NCI-H187 (cell line): Measurements from ENCODE around the gene HOMER2.
"Not testable (repeated sequence)": the region's sequence is repeated elsewhere in the genome, so short reads cannot be mapped to it uniquely, and the experiment has no call there.

Experiments
- DNase-seq, 2 experiments: peaks; one replicate each; lab custom pipeline; 2025; lab: John Stamatoyannopoulos, UW

The HOMER2 gene

GRCh38 chr15:82964890-82965289 lies 12.4 kb upstream of the HOMER2 start:
- DNase-seq, result no peak

DNA sequence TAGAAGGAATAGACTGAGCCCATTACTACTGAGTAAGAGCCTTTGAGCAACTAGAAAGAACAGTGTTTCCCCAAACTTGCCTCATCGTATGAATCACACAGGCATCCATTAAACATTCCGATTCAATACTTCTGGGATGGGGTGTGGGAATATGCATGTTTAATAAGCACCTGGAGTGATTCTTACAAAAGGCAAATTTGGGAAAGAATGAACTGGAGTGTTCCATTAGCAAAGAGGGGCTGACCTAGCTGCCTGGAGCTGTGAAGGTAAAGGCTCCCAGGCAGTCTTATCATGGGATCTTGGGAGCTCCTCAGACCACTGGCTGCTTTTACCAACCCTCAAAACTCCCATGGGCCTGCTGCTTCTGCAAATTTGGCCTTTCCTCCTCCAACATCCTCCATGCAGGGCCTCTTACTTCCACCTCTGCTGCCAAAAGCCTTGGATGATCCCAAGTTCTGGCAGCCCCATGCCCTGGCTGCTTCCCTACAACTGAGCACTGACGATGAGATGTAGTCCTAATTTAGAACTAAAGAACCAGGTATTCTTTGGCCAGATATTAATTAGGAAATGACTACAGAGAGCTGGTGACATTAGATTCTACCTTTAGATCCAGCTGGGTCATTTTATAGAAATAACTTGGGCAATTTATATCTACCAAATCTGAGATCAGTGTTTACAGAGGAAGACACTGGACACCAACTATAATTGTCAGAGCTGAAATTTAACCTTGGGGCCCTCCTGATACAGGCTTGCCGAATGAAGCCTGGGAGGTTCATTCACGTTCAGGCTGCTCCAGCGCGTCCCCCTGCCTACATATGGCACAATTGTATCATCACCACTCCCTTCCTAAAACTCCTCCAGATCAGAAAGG lies 11.2 kb upstream of the HOMER2 start:
- no peak for DNase-seq

- no peak for DNase-seq
Measured at GRCh38 chr15:82960766-82961165, 8.2 kb upstream of the HOMER2 start.

DNA sequence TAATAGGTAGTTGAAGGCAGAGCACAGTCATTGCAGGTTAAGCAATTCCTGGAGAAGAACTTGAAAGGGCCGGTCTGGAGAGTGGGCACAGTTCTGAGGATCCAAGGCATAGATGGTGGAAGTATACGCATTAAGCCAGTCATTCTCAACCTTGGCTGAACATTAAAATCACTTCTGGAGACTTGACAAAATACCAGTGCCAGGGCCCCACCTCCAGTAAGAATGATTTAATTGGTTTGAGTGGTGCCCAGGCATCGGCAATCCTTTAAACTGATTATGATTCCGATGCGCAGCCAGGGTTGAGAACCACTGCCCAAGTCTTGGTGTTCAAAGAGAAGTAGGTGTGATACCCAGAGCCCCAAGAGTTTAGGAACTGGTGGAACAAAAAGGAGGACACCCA lies 6.9 kb upstream of the HOMER2 start:
- DNase-seq, result no peak

DNA sequence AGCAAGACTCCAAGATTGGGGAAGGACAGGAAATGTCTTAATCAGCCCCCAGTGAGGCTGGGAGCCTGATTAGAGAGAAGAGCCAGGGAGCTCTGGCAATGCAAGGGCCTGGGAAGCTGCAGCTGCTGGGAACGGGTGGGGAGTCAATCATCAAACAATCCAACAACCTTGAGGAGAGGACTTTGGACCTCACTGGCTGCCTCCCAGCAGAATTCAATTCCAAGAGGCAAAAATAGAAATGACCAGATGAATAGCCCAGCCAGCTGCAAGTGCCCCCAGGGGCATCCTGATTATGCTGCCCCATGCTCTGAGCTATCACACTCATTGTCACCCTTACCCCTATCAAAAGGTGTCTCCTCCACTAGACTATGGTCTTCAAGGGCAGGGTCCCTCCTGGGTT lies 6.1 kb upstream of the HOMER2 start:
- no peak for DNase-seq

DNA sequence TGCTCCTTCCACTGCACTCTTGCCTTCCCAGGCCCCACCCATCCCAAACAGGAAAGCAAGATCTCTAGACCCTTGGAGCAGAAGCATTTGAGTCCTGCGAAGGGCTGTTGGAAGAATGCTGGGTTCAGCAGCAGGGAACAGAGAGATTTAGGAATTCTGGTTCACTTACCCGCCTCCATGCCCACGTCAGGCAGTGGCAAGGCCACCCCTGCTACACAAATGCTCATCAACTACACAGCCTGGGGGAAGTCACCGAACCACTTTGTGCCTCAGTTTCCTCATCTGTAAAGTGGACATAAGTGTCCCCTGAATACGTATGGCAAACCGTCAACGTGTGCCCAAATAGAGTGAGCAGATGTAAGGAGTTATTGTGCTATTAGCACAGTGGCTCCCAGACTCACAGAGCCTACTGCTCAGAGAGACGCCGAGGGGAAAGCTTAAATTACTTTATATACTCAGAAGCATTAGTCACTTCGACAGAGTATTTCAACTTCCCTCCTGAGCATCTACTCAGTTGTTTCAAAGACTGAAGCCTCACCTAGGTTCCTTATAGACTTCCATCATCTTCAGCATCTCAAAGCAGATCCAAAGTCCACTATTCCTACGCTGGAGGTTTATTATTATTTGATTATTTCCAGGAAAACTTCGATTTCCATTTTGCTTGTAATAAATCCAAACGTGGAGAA lies 905 bp downstream of the HOMER2 start:
- DNase-seq, result no peak

- DNase-seq, result no peak
Measured at GRCh38 chr15:82950746-82951370, 1.7 kb downstream of the HOMER2 start.

DNA sequence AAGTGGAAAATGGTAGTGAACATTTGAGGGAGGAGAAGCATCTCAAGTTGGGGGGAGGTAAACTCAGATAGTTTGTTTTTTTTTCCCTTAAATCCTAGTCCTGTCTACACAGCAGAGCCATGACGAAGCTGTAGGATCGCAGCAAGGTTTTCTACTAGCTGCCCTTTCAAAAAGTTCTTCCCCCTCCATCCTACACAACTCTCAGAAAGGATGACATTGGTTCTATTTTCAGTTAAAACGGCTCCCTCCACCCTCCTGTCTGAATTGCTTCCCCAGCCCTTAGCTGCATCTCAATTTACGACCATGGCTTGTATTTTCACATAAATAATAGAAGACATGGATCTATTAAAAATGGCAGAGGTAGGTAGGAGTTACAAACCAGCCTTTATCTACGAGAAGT lies 2.2 kb downstream of the HOMER2 start:
- no peak for DNase-seq

- DNase-seq, result no peak
Measured at GRCh38 chr15:82946155-82946701, 6.3 kb downstream of the HOMER2 start.

- no peak for DNase-seq
Measured at GRCh38 chr15:82945326-82945725, 7.2 kb downstream of the HOMER2 start.

GRCh38 chr15:82944821-82945220 lies 7.7 kb downstream of the HOMER2 start:
- DNase-seq, result no peak

DNA sequence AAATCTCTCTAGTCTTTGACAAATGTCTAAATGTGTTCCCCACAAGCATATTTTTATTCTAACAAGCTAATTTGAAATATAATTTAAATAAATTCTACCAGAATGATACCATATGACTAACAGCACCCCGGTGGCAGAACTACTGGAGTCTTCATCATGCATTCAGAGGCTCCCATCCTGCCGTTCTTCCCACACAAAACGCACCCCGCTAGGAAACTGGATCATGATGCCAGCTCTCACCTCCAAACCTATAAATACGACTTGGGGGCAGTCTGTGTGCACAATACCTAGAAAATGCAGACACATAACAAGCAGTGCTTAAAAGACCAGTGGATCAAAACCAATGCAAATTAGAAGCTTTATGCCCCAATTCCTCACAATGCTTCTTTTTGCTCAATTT lies 8.5 kb downstream of the HOMER2 start:
- no peak for DNase-seq

DNA sequence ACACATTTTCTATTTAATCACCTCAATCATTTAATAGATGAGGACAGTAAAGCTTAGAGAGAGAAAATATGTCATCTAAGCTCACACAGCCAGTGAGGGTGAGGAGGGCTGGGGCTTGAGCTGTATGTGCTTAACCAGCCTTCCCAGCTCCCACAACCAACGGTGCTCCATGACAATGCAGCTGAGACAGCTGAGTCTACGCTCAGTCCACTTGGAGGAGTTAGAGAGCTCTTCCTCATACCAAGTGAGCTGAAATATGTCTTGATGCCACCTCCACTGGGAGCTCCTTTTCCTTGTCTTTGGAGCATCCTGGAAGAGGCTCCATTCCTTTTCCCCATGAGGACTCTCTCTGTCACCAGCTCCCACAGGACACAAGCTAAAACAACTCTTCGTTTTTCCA lies 9.3 kb downstream of the HOMER2 start:
- DNase-seq, result no peak

DNA sequence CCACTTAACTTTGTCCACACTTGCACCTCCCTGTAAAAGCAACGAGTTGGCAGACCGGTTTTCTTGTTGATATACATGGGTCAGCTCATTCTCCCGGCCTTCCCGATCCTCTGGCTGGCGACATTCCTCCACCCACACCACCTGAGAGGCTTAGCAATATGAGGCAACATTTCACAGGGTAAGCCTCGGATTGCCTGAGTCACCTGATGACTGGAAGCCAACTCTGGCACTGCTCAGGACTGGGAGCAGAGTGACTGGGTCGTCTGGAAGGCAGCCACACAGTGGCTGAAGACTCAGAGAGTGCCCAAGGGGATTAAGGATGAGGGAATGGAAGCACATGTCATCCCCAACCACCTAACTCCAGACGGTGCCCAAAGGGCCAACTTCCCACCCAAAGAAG lies 9.8 kb downstream of the HOMER2 start:
- DNase-seq, result no peak

- DNase-seq, result not testable (repeated sequence)
Measured at GRCh38 chr15:82939678-82940077, 12.8 kb downstream of the HOMER2 start.

GRCh38 chr15:82937712-82938058 lies 14.8 kb downstream of the HOMER2 start:
- DNase-seq, result no peak

DNA sequence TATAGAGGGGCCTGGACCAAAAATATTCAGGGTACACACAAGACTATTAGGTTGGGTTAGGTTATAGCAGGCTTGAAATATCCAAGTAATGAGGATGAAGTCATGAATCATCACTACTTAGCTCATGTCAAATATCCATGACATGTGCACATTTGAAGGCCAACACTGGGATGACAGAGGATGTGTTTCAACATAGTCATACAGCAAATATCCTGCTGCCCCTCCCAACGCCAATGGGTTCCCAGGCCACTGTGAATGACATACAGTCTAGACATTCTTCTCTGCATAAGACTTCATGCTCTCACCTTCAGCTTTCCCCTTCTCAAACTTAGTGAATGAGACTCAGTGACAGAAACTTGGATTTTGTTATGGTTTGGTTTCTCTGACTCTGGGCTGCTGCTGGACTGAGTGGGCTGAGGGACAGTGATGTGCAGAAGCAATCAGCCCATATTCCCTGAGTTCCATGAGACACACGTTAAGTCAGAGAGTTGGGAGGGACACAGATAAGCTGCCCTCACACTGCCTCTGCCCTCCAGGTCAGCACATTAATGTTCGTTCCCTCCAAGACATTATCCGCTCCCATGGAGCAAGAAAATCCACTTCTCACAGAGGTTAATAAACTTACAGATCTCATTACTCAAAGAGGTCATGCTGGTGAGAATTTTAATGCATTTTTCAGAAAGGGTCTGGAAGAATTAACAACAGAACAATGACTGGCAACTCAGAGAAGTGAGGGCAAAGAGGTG lies 15.4 kb downstream of the HOMER2 start:
- DNase-seq, result no peak

- DNase-seq, result no peak
Measured at GRCh38 chr15:82935382-82935781, 17.1 kb downstream of the HOMER2 start.

DNA sequence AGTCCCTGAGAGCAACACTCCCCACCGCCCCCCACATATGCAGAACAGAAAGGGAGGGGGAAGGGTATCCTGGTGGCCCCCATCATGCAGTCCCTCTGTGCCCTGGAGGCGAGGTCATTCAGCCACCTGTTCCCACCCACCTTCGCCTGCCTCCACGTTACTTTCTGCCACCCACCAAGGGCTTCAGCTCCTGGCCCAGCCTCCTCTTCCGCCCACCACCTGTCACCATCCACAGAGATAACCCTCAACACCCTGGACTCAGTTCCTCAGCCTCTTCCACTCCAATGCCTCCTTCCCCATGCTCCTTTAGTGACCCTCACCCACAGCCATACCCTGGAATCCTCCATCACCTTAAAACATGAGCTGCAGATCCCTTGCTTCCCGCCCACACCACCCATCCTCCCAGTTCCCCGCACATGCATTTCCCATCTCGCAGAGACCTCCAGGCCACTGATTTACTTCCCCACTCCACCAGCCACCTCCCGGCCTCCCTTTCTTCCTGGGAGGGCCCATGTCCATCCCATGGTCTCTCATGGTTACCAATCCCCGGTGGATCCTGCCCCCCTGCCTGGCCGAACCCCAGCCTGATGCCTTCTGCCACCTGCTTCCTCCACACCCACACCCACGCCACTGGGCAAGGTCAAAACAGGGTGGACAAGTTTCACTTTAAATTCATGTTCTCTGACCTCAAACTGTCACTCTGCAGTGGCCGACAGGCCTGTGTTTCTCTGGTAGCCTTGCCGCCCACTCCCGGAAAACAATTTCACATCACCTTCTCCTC lies 18.2 kb downstream of the HOMER2 start:
- DNase-seq, result no peak

DNA sequence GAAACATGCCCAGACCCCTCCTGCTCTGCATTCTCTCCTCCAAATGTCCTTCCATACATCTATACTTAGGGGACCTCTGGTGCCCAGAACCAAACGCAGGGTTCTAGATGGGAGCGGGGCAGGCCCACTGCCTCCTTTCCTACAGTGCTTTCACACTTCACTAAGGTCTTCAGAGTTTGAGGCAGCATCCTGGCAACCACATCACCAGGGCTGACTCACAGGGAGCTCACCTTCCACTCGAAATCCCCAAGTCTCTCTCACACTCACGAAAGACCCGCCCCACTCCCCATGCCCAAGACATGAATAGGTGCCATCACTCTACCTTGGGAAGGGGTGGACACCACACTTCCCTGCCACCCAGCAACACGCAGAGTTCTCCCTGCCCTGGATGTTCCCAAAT lies 18.9 kb downstream of the HOMER2 start:
- DNase-seq, result no peak

DNA sequence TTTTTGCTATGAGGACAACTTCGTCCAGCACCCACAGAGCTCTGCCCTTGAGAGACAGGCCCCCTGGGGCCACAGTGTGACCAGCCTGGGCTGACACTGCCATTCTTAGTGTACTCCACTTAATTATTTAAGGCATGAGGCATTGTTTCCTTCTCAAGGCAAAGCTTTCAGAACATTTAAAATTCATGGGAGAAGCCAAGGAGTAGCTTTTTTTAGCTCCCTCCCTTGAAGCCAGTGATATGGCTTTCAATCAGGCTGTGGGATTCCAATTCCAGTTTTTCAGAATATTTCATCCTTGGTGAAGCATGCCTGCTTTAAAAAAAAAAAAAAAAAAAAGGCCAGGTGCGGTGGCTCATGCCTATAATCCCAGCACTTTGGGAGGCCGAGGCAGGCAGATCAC lies 21.3 kb downstream of the HOMER2 start:
- no peak for DNase-seq
